Retina (tissue), 1 donor: ENCODE results near the gene IL17REL.
"Not testable (repeated sequence)": the region's sequence is repeated elsewhere in the genome, so short reads cannot be mapped to it uniquely, and the experiment has no call there.

ENCODE experiments used
- DNase-seq: peaks from one replicate; pipeline ENCODE4 v3.0.0-alpha.2; 2016

Gene IL17REL

DNA sequence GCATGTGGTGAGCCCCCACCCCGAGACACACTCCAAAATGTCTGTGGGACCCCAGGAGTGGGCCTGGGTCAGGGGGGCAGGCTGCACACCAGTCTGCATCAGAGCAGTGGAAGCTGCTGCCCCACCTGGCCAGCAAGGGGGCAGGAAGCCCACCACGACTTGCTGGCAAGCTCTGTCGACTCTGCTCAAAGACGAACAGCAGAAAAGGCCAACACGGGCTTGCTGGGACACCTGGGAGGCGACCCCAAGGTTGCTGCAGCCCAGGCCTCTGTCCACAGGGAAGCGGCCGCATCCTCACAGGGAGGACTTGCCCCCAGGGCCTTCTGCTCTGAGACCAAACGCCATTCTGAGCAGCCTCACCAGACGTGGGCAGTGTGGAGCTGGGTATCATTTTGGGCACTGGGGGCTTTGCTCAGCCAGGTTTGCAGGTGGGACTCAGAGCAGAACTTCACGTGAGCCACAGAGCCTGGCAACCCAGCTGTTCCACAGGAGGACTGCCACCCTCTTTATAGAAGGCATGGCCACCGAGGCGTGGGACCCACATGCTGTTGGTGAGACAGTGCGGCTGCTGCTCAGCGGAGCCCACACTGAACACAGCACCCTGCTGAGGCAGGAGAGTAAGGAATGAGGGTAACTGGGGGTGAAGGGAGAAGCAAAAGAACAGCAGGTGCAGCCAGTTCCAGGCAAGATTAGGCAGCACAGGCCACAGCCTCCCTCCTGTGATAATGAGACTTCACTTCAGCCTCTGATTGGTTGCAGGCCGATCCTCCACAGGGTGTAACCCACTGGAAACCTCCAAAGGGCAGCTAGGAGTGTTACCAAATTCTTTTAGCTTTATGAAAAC is 11.0 kb downstream of the IL17REL start:
- DNase-seq = no peak

DNA sequence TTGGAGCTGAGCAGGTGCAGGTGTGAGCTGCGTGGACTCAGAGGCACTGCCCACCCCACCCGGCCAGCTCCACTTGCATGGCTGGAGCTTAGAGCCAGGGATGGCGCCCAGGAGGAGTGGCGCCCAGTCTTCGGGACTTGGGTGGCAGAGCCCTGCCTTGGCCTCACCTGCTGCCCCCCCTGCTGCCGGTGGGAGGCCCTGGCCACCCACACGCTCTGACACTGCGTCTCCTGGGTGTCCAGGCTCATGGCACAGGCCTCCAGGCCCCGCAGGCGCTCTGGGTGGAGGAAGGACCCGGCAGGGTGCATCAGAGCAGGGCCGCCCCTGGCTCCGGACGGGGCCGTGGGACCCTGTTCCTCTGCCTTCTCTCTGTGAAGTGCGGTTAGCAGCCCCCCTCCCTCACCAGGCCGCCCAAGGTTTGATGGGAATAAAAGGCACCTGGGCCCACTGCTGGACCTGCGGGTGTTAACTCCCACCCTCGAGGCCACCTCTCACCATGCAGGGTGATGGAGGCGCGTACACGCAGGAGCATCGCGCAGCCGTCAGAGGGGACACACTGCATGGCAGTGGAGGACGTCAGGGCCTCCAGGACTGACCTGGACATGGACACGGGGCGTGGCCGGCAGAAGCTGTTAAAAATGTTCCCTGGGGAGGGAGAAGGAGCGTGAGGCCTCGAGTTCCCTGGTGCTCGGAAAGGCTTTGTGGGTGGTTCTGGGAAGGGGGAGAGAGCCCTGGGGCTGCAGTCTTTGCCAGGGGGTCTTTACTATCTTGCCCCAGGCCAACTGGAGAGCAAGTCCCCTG is 11.8 kb downstream of the IL17REL start:
- no peak for DNase-seq

DNA sequence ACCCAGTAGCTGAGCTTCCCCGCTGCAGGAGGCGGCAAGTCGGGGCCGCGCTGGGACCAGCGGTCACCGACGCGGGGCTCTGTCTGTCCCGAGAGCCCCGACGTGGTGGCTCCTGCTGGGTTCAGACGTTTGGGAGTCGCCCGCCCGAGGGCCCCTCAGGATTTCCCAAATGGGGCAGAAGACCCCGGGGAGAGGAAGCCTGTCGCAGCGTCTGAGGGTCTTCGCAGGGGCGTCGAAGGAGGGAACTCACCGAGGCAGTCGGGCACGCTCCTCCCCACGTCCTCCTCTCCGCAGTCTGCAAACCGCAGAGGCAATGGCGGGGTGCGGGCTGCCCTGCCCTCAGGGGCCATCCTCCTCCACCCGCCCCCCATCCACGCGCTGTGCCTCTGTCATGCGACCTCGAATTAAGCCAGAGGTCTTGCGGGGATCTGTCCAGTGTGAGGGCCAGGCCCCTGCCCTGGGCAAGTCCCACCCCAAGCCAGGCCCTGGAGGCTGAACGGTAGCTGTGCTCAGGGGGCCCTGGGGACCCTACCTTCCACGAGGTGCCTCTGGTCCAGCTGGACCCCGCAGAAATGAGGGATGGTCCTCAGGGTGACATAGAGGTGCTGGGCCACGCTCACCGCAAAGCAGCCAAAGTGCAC is 12.5 kb downstream of the IL17REL start:
- no peak for DNase-seq

DNA sequence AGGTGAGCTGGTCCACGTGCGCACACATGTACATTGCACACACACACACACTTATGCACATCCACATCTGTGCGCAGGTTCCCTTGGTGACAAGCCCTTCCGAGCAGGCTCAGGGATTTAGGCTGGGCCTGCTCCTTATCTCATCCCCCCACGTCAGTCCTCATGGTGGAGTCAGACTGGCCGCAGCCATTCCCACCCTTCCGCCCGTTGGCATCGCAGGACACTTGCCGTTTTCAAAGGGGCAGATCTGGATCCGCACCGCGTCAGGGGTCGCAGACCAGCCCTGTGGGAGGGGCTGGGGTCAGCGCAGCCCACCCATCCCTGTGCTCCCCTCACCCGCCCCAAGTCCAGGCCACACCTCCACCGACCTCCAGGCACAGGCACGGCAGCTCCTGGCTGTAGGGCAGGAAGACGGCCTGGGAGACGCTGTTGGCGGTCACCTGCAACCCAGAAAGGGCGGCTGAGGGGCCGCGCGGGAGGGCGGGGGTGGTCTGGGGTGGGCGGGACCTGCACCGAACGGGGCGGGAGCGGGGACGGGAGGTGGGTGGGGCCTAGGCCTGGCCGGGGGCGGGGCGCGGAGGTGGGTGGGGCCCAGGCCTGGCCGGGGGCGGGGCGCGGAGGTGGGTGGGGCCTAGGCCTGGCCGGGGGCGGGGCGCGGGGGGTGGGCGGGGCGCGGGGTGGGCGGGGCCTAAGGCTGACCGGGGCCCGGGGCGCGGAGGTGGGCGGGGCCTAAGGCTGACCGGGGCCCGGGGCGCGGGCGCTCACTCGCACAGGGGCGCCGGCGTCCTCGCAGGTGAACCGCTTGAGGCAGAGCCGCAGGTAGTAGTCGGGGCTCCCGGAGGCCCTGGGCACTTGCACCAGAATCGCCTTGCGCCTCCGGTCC is 13.3 kb downstream of the IL17REL start:
- peak; percentile 55 for DNase-seq

DNA sequence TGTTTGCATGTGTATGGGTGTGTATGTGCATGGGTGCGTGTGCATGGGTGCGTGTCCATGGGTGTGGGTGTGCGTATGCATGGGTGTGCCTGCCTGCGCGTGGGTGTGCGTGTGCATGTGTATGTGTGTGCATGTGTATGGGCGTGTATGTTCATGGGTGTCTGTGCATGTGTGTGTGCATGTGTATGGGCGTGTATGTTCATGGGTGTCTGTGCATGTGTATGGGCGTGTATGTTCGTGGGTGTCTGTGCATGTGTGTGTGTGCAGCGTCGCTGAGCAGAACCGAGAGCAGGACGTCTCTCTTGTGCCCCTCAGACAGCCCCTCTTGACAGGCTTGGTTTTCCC is 13.9 kb downstream of the IL17REL start:
- DNase-seq = no peak

DNA sequence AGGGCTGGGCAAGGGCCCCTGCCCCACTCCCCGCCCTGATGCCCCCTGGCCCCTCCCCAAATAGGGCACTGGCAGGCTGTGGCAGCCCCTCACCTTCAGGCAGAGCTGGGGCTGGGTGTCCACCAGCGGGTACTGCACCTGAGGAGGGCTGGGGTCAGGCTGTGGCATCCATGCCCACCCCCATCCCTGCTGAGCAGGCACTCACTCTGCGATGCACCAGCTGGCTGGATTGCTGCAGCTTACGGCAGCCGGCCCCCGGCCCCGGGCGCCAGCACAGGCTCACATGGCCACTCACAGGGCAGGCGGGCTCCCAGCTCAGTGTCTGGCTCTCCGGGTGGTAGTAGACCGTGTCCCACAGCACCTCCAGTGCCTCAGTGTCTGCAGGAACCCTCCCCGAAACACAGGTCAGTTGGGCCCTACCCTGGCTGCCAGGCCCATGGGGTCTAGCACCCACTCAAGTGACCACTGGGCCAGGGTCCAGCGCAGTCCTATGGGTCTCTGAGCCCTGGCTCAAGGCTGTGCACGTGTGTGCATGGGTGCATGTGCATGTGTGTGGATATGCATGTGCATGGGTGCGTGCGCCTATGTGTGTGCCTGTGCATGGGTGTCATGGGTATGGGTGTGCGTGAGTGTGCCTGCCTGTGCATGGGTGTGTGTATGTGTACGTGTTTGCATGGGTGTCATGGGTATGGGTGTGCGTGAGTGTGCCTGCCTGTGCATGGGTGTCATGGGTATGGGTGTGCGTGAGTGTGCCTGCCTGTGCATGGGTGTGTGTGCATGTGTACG is 14.4 kb downstream of the IL17REL start:
- no peak for DNase-seq

DNA sequence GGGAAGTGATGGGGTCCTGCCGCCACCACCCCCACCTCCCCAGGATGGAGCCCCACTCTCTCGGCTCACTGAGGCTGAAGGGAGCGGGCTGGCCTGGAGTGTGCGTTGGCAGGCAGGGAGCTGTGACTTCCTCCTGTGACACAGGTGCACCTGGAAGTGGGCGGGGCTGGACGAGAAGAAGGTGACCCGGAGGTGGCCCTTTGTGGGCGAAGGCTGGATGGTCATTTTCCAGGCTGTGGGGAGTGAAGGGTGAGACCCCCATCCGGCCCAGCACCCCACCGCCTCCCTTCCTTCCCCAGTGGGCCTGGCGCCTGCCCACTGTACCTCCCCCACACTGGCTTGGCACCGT is 15.3 kb downstream of the IL17REL start:
- DNase-seq = no peak

DNA sequence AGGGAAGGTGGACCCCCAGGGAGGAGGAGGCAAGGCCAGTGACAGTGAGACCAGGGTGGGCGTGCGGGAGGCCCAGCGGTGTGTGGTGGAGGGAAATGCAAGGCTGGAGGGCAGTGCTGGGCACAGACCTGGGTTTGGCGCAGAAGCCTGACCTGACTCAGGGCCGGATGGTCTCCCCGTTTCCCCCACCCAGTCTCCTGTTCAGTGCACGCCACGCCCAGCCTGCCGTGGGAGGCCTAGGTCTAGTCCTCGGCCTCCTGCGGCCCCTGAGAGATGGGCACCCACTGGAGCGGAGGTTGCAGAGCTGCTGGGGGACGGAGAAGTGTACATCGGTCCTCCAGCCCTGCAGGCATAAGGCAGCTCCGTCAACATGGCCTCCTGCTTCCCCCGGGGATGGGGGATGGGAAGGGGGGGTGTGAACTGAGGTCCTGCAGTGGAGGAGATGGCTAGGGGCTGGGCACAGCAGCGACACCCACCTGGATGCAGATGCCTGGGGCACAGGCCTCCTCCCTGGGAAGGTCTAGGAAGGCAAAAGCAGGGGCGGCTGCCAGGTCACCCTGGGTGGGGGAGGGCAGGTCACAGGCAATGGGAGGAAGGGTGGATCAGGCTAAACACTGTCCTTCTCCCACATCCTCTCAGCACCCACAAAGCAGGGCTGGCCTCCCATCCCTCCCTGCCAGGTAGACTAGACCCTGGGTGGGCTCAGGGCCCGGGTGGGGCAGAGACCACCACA is 15.9 kb downstream of the IL17REL start:
- no peak for DNase-seq

DNA sequence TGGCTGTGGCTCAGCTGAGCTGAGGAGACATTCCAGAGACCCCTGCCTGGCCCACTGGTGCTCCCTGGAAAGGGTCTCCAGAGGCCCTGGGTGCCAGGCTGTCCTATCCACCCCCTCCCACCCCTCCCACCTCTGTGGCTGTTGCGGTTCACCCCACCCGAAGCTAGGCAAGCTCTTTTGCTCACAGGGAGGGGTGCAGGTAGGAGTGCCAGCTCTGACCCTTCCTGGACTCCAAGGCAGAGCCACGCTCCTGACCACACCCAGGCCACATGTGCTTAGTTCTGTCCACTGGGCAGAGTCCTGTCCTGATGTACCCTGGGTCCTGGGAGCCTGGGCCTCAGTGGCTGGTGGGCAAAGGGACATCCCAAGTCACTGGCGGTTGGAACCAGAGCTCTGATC is 16.4 kb downstream of the IL17REL start:
- DNase-seq = no peak

DNA sequence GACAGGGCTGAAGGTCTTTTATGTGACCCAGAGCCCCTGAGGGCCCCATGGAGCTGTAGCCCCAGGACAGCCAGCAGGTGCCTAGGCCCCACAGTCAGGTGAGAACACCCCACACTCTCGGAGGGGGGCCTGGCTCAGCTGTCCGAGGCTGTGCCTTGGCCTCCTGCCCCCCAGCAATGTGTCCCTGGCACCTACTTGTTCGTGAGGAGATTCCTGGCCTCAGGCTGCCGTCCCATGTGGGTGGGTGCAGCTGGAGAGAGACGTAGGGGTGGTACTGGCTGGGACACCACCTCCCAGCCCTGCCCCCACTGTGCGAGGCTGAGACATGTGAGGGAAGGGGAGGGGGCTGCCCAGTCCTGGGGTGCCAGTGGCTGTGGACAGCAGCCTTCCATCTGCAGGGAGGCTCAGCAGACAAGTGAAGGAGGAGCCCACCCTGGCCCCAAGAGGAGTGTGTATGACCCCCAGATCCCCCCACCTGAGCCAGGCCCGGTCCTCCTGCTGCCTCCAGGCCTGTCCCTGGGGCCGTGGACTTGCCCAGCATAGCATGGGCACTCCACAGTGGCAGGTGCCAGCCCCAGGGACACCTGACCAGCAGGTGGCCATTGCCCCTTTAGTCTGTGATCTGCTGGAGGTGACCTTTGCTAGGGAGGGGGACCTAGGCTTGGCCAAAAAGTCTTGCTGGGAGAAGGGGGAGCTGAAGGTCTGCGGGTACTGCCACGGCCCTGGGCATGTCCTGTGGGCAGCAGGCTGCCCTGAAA is 17.0 kb downstream of the IL17REL start:
- no peak for DNase-seq

DNA sequence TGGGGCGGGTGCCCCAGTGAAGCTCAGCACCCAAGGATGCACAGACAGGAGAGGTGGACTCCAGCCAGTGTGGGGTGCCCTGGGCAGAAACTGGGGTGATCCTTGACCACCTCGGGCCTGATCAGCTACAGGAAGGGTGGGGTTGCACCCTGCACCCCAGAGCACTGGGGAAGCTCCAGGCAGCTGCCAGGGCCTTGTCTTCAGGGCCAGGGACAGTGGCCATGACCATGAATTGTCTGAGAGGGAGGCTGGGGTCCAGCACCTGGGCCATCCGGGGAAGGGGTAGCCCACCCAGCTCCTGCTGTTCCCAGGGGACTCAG is 17.6 kb downstream of the IL17REL start:
- DNase-seq = no peak

DNA sequence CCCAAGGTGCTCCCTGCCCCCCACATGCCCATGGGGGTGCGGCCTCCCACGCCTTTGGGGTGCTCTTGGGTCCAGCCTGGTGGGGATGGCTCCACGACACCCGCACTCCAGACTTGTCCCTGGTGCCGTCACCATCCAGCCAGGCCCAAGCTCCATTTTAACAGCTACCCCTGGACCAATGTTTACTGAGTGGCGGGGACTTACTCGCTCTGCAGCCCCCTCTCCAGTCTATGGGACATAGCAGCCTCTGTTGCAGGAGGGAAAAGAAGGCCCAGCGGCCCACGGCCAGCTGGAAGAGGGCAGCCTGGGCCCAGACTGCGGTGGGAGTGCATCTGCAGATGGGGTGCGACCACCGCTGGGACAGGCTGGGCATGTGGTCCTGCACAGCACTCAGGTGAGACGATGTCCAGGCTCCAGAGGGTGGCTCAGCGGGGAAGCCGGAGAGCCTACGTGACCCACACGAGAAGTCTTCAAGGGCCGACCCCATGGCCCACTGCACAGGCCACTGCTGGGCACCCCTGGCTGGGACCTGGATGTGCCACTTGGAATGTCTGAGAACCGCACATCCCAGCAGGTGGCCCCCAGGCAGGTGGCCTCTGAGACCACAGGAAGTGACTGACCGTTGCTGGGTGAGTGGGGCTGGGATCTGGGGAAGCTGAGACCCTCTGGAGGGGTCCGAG is 18.1 kb downstream of the IL17REL start:
- no peak for DNase-seq

DNA sequence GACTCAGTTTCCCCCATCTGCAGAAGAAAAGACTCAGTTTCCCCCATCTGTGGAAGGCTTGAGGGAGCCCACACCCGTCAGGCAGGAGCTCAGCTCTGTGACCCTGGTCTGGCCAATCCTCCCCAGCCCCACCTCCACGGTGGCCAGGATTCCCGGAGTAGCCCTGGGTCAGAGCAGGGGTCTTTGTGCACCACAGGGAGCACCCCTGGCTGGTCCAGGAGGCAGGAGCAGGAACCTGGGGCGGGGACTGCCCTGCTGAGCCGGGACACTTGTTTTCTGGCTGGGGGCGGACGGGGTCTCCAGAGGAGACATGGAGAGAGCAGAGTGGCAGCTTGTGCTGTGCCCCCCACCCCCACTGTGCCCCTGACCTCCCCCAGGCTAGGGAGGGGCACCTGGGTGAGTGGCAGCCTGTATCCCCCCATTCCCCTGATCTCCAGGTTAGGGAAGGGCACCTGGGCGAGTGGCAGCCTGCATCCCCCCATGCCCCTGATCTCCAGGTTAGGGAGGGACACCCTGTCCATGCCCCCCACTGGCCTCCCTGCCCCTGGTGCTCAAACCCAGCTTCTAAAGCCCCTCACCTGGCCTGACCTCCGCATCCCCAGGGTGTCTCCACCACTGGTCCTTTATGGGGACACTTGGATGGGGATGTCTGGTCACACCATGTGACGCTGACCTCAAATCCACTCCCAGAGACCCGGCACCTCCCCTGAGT is 18.8 kb downstream of the IL17REL start:
- DNase-seq = no peak

DNA sequence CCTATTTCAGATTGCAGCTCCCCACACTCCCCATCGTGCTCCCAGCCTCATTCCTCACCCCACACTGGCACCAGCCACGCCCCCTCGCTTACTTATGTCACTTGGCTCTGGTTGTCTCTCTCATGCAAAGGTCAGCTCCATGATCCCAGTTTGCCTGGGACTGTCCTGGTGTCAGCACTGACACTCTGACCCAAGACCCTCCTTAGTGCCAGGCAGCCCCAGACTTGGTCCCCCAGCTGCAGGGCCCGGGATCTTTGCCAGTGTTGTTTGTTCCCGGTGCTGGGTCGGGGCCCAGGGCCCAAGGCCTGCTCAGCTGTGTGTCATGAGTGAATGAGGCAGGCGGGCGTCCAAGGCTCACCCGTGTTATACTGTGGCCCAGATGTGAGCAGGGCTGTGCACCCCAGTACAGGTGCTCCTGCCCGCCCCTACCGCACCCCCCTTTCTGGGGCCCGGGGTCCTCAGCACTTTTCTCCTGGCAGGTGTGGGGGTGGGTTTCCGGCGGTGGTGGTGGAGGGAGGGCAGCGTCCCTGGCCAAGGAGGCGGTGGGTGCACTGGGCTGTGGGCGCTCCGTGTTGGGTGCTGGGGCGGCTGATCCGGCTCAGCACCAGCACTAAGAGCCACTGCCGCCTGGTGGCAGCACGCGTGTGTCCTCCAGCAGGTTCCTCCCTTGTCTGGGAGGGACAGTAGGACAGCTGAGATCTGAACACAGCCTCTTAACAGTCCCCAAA is 19.5 kb downstream of the IL17REL start:
- DNase-seq = peak; percentile 29

DNA sequence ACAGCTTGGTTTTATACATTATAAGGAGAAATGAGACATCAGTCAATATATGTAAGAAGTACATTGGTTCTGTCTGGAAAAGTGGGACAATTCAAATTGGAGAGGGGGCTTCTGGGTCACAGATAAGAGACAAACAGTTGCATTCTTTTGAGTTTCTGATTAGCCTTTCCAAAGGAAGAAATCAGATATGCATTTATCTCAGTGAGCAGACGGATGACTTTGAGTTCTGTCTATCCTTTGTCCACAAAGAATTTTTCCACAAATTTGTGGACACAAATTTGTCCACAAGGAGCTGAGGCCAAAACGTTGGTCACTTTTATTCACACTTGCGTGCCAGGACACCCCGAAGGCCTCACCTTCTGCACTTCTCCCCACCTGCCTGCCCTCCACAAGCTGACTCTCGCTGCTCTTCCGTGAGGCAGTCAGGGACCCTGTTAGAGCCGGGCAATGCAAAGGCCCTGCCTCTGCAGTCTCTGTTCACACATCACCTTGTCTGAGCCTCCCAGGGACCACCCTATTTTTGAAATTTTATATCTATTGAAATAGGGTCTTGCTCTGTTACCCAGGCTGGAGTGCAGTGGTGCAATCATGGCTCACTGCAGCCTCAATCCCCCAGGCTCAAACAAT is 20.5 kb downstream of the IL17REL start:
- DNase-seq = no peak

DNA sequence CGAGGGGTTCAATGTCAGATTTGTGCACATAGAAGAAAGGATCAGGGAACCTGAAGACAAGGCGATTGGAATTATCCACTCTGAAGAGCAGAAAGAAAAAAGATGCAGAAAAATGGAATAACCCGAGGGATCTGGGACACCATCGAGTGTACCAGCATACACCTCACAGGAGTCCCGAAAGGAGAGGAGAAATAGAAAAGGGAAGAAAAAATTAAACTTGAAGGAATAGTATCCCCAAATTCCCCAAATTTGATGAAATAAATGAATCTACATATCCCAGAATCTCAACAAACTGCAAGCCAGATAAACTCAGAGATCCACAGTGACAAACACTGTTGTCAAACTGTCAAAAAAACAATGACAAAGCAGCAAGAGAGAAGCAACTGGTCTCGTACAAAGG is 21.4 kb downstream of the IL17REL start:
- no peak for DNase-seq

DNA sequence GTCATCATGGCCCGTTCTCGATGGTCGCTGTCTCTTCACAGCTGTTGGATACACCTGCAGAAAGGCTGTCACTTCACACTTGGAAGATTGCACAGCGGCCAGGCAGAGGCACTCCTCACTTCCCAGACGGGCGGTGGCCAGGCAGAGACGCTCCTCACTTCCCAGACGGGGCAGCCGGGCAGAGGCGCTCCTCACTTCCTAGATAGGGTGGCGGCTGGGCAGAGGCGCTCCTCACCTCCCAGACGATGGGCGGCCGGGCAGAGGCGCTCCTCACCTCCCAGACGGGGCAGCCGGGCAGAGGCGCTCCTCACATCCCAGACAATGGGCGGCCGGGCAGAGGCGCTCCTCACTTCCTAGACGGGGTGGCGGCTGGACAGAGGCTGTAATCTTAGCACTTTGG is 22.7 kb downstream of the IL17REL start:
- DNase-seq = not testable (repeated sequence)

DNA sequence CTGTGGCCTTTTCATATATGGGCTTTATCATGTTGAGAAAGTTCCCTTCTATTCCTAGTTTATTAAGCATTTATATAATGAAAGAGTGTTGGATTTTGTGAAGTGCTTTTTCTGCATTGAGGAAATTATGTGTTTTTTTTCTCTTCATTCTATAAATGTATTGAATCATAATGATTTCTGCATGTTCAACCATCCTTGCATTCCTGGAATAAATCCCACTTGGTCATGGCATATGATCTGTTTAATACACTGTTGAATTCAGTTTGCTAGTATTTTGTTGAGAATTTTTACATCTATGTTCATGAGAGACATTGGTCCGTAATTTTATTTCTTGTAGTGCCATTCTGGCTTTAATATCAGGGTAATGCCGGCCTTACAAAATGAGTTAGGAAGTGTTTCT is 26.2 kb downstream of the IL17REL start:
- no peak for DNase-seq
